GM04504 (cell line): Measurements from ENCODE around the gene ANKRD2.

Experiments used
- DNase-seq: peaks from one replicate; pipeline ENCODE4 v3.0.0-alpha.2; 2012; ENCODE audit warnings: low read depth

ANKRD2 gene

GRCh38 chr10:97597778-97598177 lies 25.2 kb downstream of the ANKRD2 start:
- DNase-seq, result no peak

- no peak for DNase-seq
These were observed 26.1 kb downstream of the ANKRD2 start for GRCh38 chr10:97598407-97599271.

- no peak for DNase-seq
These were observed 26.7 kb downstream of the ANKRD2 start for GRCh38 chr10:97599272-97599619.

GRCh38 chr10:97600616-97601015 lies 28.0 kb downstream of the ANKRD2 start:
- DNase-seq, result no peak

GRCh38 chr10:97601268-97602215 lies 29.0 kb downstream of the ANKRD2 start:
- DNase-seq, result no peak

- DNase-seq, result no peak
These were observed 34.6 kb downstream of the ANKRD2 start for GRCh38 chr10:97607095-97607636.

- DNase-seq, result no peak
These were observed 36.5 kb downstream of the ANKRD2 start for GRCh38 chr10:97608991-97609561.

- no peak for DNase-seq
These were observed 38.9 kb downstream of the ANKRD2 start for GRCh38 chr10:97611473-97611872.

- DNase-seq, result peak; percentile 32
These were observed 39.8 kb downstream of the ANKRD2 start for GRCh38 chr10:97612386-97612785.

GRCh38 chr10:97618285-97618684 lies 45.7 kb downstream of the ANKRD2 start:
- DNase-seq, result no peak

- no peak for DNase-seq
These were observed 46.2 kb downstream of the ANKRD2 start for GRCh38 chr10:97618733-97619132.

GRCh38 chr10:97623277-97623676 lies 50.7 kb downstream of the ANKRD2 start:
- DNase-seq, result no peak

GRCh38 chr10:97627731-97628130 lies 55.2 kb downstream of the ANKRD2 start:
- no peak for DNase-seq

- DNase-seq, result no peak
These were observed 55.6 kb downstream of the ANKRD2 start for GRCh38 chr10:97628228-97628627.

GRCh38 chr10:97629289-97629688 lies 56.7 kb downstream of the ANKRD2 start:
- DNase-seq, result no peak

GRCh38 chr10:97631098-97631497 lies 58.5 kb downstream of the ANKRD2 start:
- no peak for DNase-seq

GRCh38 chr10:97632949-97633884 lies 60.6 kb downstream of the ANKRD2 start, which contains the start of gene MORN4:
Gene MORN4, minus strand, starts transcription at chr10:97633500. Its CDS starts 13,847 bp downstream, at chr10:97619653.
- peak; percentile 82 for DNase-seq
